ENCODE data around the gene SDHC. TPM values are rescaled to one million over a fixed set of nuclear protein-coding genes. Genes with fewer than 3 reads are reported as not detected.

Gene SDHC
- total RNA-seq, 1 experiment from 2014 or later = 192 TPM

- no peak for TF ChIP-seq ATF3 (IDR thresholded peaks at IDR 0.05)
- TF ChIP-seq RAD21 (IDR thresholded peaks at IDR 0.05; ENCODE audit: low read depth) = no peak
- TF ChIP-seq EZH2phosphoT487 (IDR thresholded peaks at IDR 0.05; ENCODE audit: borderline replicate concordance) = no peak
- TF ChIP-seq ZNF274 (IDR thresholded peaks at IDR 0.05; ENCODE audit: low read depth, low read length) = no peak
- no peak for TF ChIP-seq CTCF (IDR thresholded peaks at IDR 0.05 in 2 of 3, conservative IDR thresholded peaks at IDR 0.05 in 1 of 3; ENCODE audit: borderline replicate concordance in 1 of 3, insufficient read depth in 1 of 3, low read depth in 2 of 3, low read length in 2 of 3)
- no peak for TF ChIP-seq SIN3A (IDR thresholded peaks at IDR 0.05; ENCODE audit: low read depth)
- TF ChIP-seq REST (IDR thresholded peaks at IDR 0.05; ENCODE audit: low read depth) = no peak
- TF ChIP-seq JUND (IDR thresholded peaks at IDR 0.05) = no peak
- TF ChIP-seq POLR2AphosphoS5 (IDR thresholded peaks at IDR 0.05; ENCODE audit: low read depth, low read length) = no peak
These were observed 47.3 kb upstream of the SDHC start (continued) for GRCh38 chr1:161266836-161267235.

DNA sequence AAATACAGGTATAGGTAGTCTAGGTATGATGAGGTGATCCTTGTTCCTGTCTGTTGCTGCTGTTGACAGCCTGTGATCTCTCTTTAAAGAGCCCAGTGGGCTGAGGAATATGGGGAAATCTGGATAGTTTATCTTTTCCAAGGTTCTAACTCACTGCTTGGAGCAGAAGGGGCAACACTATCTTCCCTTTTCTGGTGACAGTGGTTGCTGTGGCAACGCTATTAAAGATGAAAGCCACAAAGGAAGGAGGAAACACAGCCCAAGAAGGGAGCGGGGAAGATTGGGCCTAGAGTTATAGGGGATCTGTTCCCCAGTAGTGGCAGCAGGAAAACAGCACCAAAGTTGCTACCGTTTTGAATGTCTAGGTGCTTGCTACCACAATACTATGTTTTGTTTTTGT, 46.9 kb upstream of the SDHC start:
- no peaks in the 10 kb centered on the region for H3K27me3 ChIP-seq (ENCODE audit: insufficient read depth, low read length)
- no peaks in the 10 kb centered on the region for H3K36me3 ChIP-seq (ENCODE audit: control insufficient read depth in 1 of 2, insufficient read depth in 2 of 2, low read length in 2 of 2)
- ATAC-seq = no peak
- intact Hi-C loops (cut with micrococcal nuclease) = no loop called here
- BruUV-seq (replicated peaks) = no TSS peak
- CTCF ChIA-PET = no interaction called here
- H3K9me3 ChIP-seq (ENCODE audit: control insufficient read depth in 1 of 2, insufficient read depth in 1 of 2, low read depth in 1 of 2, low read length in 2 of 2) = no peaks in the 10 kb centered on the region
- H3K4me3 ChIP-seq (replicated peaks in 1 of 2; ENCODE audit: low read depth in 1 of 2, low read length in 2 of 2) = no peak overlapping the region
- no peak overlapping the region for H2AFZ ChIP-seq (ENCODE audit: low read depth, low read length, poor library complexity, severe bottlenecking)
- POLR2A ChIA-PET = no interaction called here
- H3K4me2 ChIP-seq (ENCODE audit: low read length) = no peak overlapping the region
- no peak for DNase-seq (ENCODE audit: low read depth, low spot score)
- H4K20me1 ChIP-seq (ENCODE audit: insufficient read depth) = no peaks in the 10 kb centered on the region
- H3K9ac ChIP-seq (ENCODE audit: low read length) = no peak overlapping the region
- RAD21 ChIA-PET (ENCODE audit: low non-redundant PET in 1 of 2, low total read pairs in 2 of 2, uncharacterized antibody in 2 of 2, unreplicated experiment in 2 of 2) = no interaction called here
- peaks cover 0 to 5% of the 10 kb centered on the region in 2 experiments; a peak in 1 of 4 replicates for H3K4me1 ChIP-seq (ENCODE audit: control insufficient read depth in 1 of 2, insufficient read depth in 2 of 2, low read length in 2 of 2)
- H3K27ac ChIP-seq (ENCODE audit: low read depth, low read length) = no peak overlapping the region
- H3K79me2 ChIP-seq (ENCODE audit: insufficient read depth, low read length) = no peaks in the 10 kb centered on the region
- no peak for TF ChIP-seq FOSL1 (IDR thresholded peaks at IDR 0.05; ENCODE audit: low read depth)
- no peak for TF ChIP-seq CTCF (IDR thresholded peaks at IDR 0.05 in 2 of 3, conservative IDR thresholded peaks at IDR 0.05 in 1 of 3; ENCODE audit: borderline replicate concordance in 1 of 3, insufficient read depth in 1 of 3, low read depth in 2 of 3, low read length in 2 of 3)
- no peak for TF ChIP-seq SRF (IDR thresholded peaks at IDR 0.05; ENCODE audit: low read depth)
- no peak for TF ChIP-seq JUND (IDR thresholded peaks at IDR 0.05)
- no peak for TF ChIP-seq CEBPB (IDR thresholded peaks at IDR 0.05; ENCODE audit: low read depth)
- TF ChIP-seq ATF3 (IDR thresholded peaks at IDR 0.05) = no peak
- no peak for TF ChIP-seq ZFX (IDR thresholded peaks at IDR 0.05)
- TF ChIP-seq EZH2phosphoT487 (IDR thresholded peaks at IDR 0.05; ENCODE audit: borderline replicate concordance) = no peak
- H3K9me2 ChIP-seq (ENCODE audit: insufficient read depth) = no peaks in the 10 kb centered on the region

Measured in HCT116 (cell line).